AG04449 (cell line): ENCODE results near the gene UCKL1.
"Not testable (repeated sequence)": the region's sequence is repeated elsewhere in the genome, so short reads cannot be mapped to it uniquely, and the experiment has no call there.

Experiments used
- CTCF ChIA-PET: fragments of 350-600 bp; formaldehyde crosslinking; extraction: SDS; loops from one replicate; lab custom pipeline; 2021; ENCODE audit warnings: antibody characterized with exemption; lab: Yijun Ruan, JAX
- POLR2A ChIA-PET: fragments of 400-600, 350-600 bp; formaldehyde crosslinking; extraction: SDS; loops from one replicate; lab custom pipeline; 2020; ENCODE audit warnings: antibody characterized with exemption, inconsistent platforms; lab: Yijun Ruan, JAX
- DNase-seq: peaks from one replicate; pipeline ENCODE4 v3.0.0-alpha.2; 2010; ENCODE audit warnings: low read depth, low spot score
- H3K4me3 ChIP-seq: 2 replicates; pipeline ENCODE4 v1.5.1; 2011; ENCODE audit warnings: low read depth, mild to moderate bottlenecking, control low read depth, low read length
- TF ChIP-seq, protein P1 (sequence below): IDR thresholded peaks from one replicate; pipeline ENCODE4 v1.5.1; 2011; ENCODE audit warnings: mild to moderate bottlenecking, moderate library complexity, low read length, control low read depth, inconsistent platforms; ENCODE audit not compliant: insufficient read depth; ENCODE audit errors: missing control alignments

The UCKL1 gene

DNA sequence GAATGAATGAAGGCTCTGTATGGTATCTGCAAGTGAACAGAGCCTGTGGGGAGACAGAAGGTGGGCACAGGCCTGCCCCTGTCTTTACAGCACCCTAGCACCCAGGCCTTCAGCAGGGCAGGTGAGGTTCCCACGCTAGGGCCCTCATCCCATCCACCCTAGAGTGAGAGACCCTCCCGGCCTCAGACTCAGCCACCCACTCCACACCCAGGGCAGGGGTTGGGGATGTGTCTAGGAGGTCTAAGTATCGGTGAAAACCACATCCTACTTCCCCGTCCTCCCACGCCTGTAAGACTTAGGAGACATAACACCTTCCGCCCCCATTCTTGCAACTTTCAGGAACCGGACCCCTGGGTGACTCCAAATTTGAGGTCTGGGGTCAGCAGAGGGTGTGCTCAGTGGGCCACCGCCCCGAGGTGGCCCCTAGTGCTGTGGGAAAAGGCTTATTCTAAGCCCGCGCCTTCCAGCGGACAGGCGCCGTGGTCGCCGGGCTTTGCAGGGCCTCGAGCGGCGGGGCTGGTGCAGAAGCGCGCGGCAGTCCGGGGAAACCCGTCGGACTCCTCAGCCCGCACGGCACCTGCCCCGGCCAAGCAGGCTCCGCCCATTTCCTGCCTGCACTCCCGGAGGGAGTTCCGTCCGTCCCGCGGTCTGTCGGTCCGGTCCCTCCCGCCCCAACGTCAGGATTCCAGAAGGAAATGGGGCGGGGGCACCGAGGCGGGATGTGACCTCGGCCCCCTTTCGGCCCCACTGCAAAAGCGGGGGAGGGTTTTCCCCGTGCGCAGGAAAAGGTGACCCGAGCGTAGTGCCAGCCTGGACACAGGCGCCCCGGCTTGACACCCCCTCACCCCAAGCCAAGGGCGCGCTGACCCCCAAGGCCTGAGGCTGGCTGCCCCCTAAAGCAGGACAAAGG lies 22.4 kb upstream of the UCKL1 start:
- POLR2A ChIA-PET = interaction anchor here (0.9 kb wide), 1 partner anchor 84 kb away, joined by 3 read pairs; the partner anchor contains the start of gene DNAJC5
- no peak for DNase-seq
- CTCF ChIA-PET = interaction anchor here (0.9 to 3.6 kb wide), 8 partner anchors 10 to 482 kb away, joined by 3 to 28 read pairs (median 6); partner anchors contain the start of gene PTK6
- peak overlapping the region; percentile 53 for H3K4me3 ChIP-seq
- TF ChIP-seq, protein P1, sequence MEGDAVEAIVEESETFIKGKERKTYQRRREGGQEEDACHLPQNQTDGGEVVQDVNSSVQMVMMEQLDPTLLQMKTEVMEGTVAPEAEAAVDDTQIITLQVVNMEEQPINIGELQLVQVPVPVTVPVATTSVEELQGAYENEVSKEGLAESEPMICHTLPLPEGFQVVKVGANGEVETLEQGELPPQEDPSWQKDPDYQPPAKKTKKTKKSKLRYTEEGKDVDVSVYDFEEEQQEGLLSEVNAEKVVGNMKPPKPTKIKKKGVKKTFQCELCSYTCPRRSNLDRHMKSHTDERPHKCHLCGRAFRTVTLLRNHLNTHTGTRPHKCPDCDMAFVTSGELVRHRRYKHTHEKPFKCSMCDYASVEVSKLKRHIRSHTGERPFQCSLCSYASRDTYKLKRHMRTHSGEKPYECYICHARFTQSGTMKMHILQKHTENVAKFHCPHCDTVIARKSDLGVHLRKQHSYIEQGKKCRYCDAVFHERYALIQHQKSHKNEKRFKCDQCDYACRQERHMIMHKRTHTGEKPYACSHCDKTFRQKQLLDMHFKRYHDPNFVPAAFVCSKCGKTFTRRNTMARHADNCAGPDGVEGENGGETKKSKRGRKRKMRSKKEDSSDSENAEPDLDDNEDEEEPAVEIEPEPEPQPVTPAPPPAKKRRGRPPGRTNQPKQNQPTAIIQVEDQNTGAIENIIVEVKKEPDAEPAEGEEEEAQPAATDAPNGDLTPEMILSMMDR = no peak

DNA sequence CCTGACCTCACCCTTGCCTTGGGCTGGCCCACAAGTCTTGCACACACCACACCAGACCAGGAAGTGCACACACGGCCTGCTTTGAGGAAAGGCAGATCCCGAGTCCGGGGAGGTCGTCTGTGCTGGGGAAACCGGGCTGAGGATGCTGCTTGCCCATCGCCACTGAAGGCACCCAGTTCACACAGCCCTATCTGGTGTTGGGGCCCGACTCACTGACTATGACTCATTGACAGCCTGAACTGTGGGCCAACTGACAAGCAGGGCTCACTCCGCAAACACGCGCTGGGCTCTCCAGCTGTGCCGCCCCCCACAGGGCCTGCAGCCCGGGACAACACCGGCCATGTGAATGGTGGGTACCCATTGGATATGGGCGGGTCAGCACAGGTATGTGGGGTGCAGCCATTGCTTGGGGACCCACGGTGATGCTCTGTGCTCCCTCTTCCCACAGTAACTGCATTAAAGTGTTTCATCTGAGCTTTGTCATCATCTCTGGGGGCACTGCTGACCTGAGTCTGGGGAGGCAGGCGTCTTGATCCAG lies 21.6 kb upstream of the UCKL1 start:
- CTCF ChIA-PET = interaction anchor here (0.8 to 1.7 kb wide), 6 partner anchors 9 to 481 kb away, joined by 3 to 4 read pairs (median 4); no protein-coding TSS in a partner anchor
- no peak for DNase-seq
- TF ChIP-seq, protein P1 = no peak
- no peak overlapping the region for H3K4me3 ChIP-seq
- POLR2A ChIA-PET = interaction anchor here (0.9 kb wide), 1 partner anchor 83 kb away, joined by 3 read pairs; the partner anchor contains the start of gene DNAJC5

DNA sequence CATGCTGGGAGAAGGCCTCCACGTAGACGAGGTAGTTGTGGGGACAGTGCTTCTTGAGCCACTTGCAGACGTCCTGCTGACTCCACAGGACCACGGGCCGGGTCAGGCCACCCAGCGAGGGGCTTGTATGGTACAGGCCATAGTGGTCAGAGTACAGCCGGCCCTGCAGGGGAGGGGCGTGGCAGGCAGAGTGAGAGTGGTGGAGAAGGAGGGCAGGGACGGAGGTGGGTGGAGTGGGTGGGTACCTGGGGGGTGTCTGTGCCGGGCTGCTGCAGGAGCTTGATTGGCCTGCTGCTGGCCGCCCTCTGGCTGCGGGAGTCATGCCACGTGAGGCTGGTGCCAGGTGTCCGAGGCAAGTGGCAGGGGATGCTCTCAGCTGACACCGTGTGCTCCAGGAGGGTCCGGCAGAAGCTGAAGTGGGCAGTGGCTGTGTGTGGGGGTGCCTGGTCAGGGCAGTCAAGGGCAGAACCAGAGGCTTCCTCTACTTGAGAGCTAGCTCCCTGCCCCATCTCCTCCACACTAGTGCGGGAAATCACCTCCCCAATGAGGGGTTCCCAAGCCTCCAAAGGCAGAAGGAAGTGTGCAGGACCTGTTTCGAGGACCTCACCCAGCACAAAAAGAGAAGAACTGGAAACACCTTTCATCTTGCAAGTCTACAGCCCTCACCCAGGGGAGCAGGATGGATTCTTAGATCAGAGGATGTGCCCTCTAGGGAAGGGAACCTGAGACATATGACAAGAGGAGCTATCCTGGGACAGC lies 20.9 kb upstream of the UCKL1 start:
- TF ChIP-seq, protein P1 = no peak
- CTCF ChIA-PET = interaction anchor here (0.8 to 1.7 kb wide), 6 partner anchors 9 to 480 kb away, joined by 3 to 4 read pairs (median 4); no protein-coding TSS in a partner anchor

DNA sequence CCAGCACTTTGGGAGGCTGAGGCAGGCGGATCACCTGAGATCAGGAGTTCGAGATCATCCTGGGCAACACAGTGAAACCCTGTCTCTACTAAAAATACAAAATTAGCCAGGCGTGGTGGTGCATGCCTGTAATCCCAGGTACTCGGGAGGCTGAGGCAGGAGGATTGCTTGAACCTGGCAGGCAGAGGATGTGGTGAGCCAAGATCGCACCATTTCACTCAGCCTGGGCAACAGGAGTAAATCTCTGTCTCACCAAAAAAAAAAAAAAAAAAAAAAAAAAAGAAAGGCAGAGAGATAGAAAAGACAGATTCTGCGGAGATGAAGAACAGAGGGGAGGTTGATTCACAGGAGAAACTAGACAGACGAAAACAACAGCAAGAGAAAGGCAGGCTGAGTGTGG lies 20.3 kb upstream of the UCKL1 start:
- POLR2A ChIA-PET, DNase-seq, H3K4me3 ChIP-seq: not testable (repeated sequence)
- CTCF ChIA-PET = interaction anchor here (1.4 to 5.3 kb wide), 3 partner anchors 111 to 439 kb away, joined by 4 to 73 read pairs (median 4); partner anchors contain the start of genes PTK6 and TPD52L2

More for the DNA sequence above, 20.9 kb upstream of the UCKL1 start:
- POLR2A ChIA-PET = no interaction called here
- no peak overlapping the region for H3K4me3 ChIP-seq
- DNase-seq = no peak

DNA sequence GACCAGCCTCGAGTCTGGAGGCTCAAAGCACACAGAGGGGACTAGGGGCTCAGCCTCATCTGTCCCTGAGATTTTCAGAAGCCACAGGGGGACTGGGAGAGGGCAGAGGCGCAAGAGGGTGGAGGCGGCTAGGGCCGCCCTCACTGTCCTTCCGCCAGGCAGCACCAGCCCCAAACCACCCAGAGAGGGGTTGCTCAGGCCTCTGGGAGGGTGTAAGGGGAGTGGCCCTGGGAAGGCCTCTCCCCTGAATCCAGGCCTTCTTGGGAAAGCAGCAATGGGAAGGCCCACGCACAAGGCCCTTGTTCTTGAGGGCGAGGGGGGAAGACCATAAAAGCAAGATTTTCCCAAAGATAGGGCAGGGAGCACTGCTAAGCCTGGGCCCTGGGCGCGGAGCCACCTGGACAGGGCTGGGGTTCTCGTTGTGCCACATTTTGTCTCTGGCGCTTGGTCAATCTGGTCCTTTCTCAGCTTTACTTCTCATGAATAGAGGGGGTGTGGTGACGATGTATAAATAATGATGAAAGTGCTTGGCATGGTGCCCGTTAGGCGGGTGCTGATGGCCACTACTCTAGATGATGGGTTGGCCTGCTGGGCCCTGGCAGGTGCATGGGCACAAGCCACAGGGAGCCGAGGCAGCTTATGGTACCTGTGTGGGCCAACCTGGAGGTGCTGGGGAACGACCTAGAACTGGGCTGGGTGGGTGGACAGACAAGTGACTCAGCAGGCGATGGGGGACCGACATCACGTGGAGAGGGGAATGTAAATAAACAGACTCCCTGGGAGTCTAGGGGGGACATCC lies 18.4 kb upstream of the UCKL1 start:
- CTCF ChIA-PET = interaction anchor here (0.6 to 5.3 kb wide), 42 partner anchors 9 to 453 kb away, joined by 3 to 73 read pairs (median 4); partner anchors contain the start of genes ARFRP1, DNAJC5, PTK6 and STMN3
- POLR2A ChIA-PET = interaction anchor here (0.6 to 0.9 kb wide), 3 partner anchors 18 to 109 kb away, joined by 3 to 6 read pairs (median 4); partner anchors contain the start of genes TPD52L2 and UCKL1

More for the DNA sequence above, 18.4 kb upstream of the UCKL1 start:
- DNase-seq = no peak
- TF ChIP-seq, protein P1 = no peak
- no peak overlapping the region for H3K4me3 ChIP-seq
